ENCODE results near the gene MOB1A. TPM values are rescaled to one million over a fixed set of nuclear protein-coding genes. Genes with fewer than 3 reads are reported as not detected.

Gene MOB1A
- total and polyA plus RNA-seq, 2 of the 13 experiments (the other 11 are each of a cell fraction or from before 2014, with no cell fraction given) = 48.2 to 139 TPM

GRCh38 chr2:74178211-74179062 is at the start of gene MOB1A (continued):
- TF ChIP-seq DZIP1 (CRISPR knock-in tag; IDR thresholded peaks at IDR 0.05) = peak; percentile 84; the same call in 1 of the 2 replicates
- peak; percentile 69 for TF ChIP-seq PHF21A (CRISPR knock-in tag; IDR thresholded peaks at IDR 0.05)
- TF ChIP-seq CREBL2 (CRISPR knock-in tag; IDR thresholded peaks at IDR 0.05; ENCODE audit: borderline replicate concordance) = no peak; the same call in 1 of the 2 replicates
- peak; percentile 68 for TF ChIP-seq MEF2D (CRISPR knock-in tag; IDR thresholded peaks at IDR 0.05)
- peak; percentile 88 to 92; a peak in 3 of 4 replicates for TF ChIP-seq POLR2A (IDR thresholded peaks at IDR 0.05; ENCODE audit: insufficient read depth in 1 of 2, low read depth in 2 of 2, low read length in 2 of 2)
- no peak for TF ChIP-seq NFE2L2 (IDR thresholded peaks at IDR 0.05; ENCODE audit: low read length)
- TF ChIP-seq TMF1 (CRISPR knock-in tag; IDR thresholded peaks at IDR 0.05; ENCODE audit: low read depth) = peak; percentile 45; the same call in 1 of the 2 replicates
- TF ChIP-seq HDAC6 (IDR thresholded peaks at IDR 0.05; ENCODE audit: low read depth, low read length) = no peak
- TF ChIP-seq ZBTB7B (CRISPR knock-in tag; IDR thresholded peaks at IDR 0.05) = peak; percentile 82
- TF ChIP-seq ZNF335 (CRISPR knock-in tag; IDR thresholded peaks at IDR 0.05) = 0 out of 2 replicates have a peak, but pooled peaks have one; percentile 26
- peak; percentile 36; the same call in 1 of the 2 replicates for TF ChIP-seq ZMAT3 (CRISPR knock-in tag; conservative IDR thresholded peaks at IDR 0.05)
- TF ChIP-seq ATAD3A (CRISPR knock-in tag; IDR thresholded peaks at IDR 0.05) = no peak
- TF ChIP-seq, protein P1, sequence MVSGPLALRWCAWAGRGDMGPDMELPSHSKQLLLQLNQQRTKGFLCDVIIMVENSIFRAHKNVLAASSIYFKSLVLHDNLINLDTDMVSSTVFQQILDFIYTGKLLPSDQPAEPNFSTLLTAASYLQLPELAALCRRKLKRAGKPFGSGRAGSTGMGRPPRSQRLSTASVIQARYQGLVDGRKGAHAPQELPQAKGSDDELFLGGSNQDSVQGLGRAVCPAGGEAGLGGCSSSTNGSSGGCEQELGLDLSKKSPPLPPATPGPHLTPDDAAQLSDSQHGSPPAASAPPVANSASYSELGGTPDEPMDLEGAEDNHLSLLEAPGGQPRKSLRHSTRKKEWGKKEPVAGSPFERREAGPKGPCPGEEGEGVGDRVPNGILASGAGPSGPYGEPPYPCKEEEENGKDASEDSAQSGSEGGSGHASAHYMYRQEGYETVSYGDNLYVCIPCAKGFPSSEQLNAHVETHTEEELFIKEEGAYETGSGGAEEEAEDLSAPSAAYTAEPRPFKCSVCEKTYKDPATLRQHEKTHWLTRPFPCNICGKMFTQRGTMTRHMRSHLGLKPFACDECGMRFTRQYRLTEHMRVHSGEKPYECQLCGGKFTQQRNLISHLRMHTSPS (CRISPR knock-in tag; IDR thresholded peaks at IDR 0.05; ENCODE audit: low read depth) = 0 out of 2 replicates have a peak, but pooled peaks have one; percentile 21
- TF ChIP-seq ZFP90 (CRISPR knock-in tag; IDR thresholded peaks at IDR 0.05; ENCODE audit: borderline replicate concordance) = no peak
- peak; percentile 92 for TF ChIP-seq KMT2A (CRISPR knock-in tag; IDR thresholded peaks at IDR 0.05)
- TF ChIP-seq TGIF2 (CRISPR knock-in tag; IDR thresholded peaks at IDR 0.05) = peak; percentile 61; the same call in 1 of the 2 replicates
- TF ChIP-seq HDAC2 (CRISPR knock-in tag; IDR thresholded peaks at IDR 0.05) = peak; percentile 8; the same call in 1 of the 2 replicates
- TF ChIP-seq ZNF790 (CRISPR knock-in tag; IDR thresholded peaks at IDR 0.05; ENCODE audit: borderline replicate concordance) = peak; percentile 68; the same call in 1 of the 2 replicates
- peak; percentile 50 for TF ChIP-seq U2AF1 (optimal IDR thresholded peaks at IDR 0.05; ENCODE audit: low read depth, low read length)
- peak; percentile 43; the same call in 1 of the 2 replicates for TF ChIP-seq ZBTB20 (CRISPR knock-in tag; IDR thresholded peaks at IDR 0.05; ENCODE audit: borderline replicate concordance, low read depth)
- TF ChIP-seq HNRNPK (IDR thresholded peaks at IDR 0.05; ENCODE audit: low read depth, low read length, poor library complexity, severe bottlenecking) = peak; percentile 70
- no peak for TF ChIP-seq FOXP1 (IDR thresholded peaks at IDR 0.05)
- 0 out of 2 replicates have a peak, but pooled peaks have one; percentile 2 for TF ChIP-seq FOXP1 (CRISPR knock-in tag; IDR thresholded peaks at IDR 0.05)
- TF ChIP-seq ERF (CRISPR knock-in tag; IDR thresholded peaks at IDR 0.05) = peak; percentile 79
- TF ChIP-seq FOXC1 (CRISPR knock-in tag; IDR thresholded peaks at IDR 0.05; ENCODE audit: borderline replicate concordance) = no peak; the same call in 1 of the 2 replicates
- peak; percentile 45; the same call in 1 of the 2 replicates for TF ChIP-seq ZNF792 (CRISPR knock-in tag; IDR thresholded peaks at IDR 0.05)
- peak; percentile 83 for TF ChIP-seq GABPB1 (CRISPR knock-in tag; IDR thresholded peaks at IDR 0.05)
- TF ChIP-seq ATF7-NPFF (CRISPR knock-in tag; IDR thresholded peaks at IDR 0.05; ENCODE audit: low read depth) = 0 out of 2 replicates have a peak, but pooled peaks have one; percentile 9
